Coronary artery (tissue), 2 donors: Measurements from ENCODE around the gene ATP5F1D.

ENCODE experiments used
- DNase-seq: peaks from one replicate; pipeline ENCODE4 v3.0.0-alpha.2; 2017; ENCODE audit warnings: low spot score
- H3K27ac ChIP-seq, 2 donors: fragments of 200-600 bp; sonication (generic); one replicate each; pipeline ENCODE4 v1.5.1; 2016 to 2019
- H3K4me3 ChIP-seq: fragments of 200-600 bp; sonication (generic); 2 replicates; pipeline ENCODE4 v1.5.1; 2016; ENCODE audit warnings: mild to moderate bottlenecking, moderate library complexity
- CTCF ChIP-seq: fragments of 200-600 bp; sonication (generic); IDR thresholded peaks from one replicate; pipeline ENCODE4 v1.5.1; 2019; ENCODE audit warnings: antibody characterized with exemption

ATP5F1D gene

GRCh38 chr19:1269065-1269477 is 27.5 kb downstream of the ATP5F1D start, which contains the start of gene CIRBP:
TSS of gene CIRBP (plus strand) at chr19:1269332. CDS start at chr19:1270934, 1,602 bp downstream.
- DNase-seq: peak; percentile 100
- no peak for TF ChIP-seq CTCF
- peak within 1 kb of the TSS; percentile 92 for H3K4me3 ChIP-seq
- peak within 1 kb of the TSS; percentile 99 to 100 for H3K27ac ChIP-seq

GRCh38 chr19:1269478-1270212 is 28.1 kb downstream of the ATP5F1D start:
- peak overlapping the region; percentile 99 to 100 for H3K27ac ChIP-seq
- peak overlapping the region; percentile 92 for H3K4me3 ChIP-seq
- no peak for TF ChIP-seq CTCF
- DNase-seq: peak; percentile 94

GRCh38 chr19:1270213-1270853 is 28.8 kb downstream of the ATP5F1D start:
- TF ChIP-seq CTCF: no peak
- no peak for DNase-seq
- Histone ChIP-seq H3K27ac (peak overlapping the region; percentile 99 to 100), H3K4me3 (peak overlapping the region; percentile 92)

GRCh38 chr19:1270854-1271527 is 29.4 kb downstream of the ATP5F1D start:
- Histone ChIP-seq H3K27ac (peak overlapping the region; percentile 99 to 100), H3K4me3 (peak overlapping the region; percentile 92)
- DNase-seq: no peak
- no peak for TF ChIP-seq CTCF

GRCh38 chr19:1271528-1272422 is 30.2 kb downstream of the ATP5F1D start:
- TF ChIP-seq CTCF: no peak
- Histone ChIP-seq H3K4me3 (peak overlapping the region; percentile 92), H3K27ac (peak overlapping the region; percentile 99 to 100)
- DNase-seq: no peak

GRCh38 chr19:1272423-1273262 is 31.1 kb downstream of the ATP5F1D start:
- Histone ChIP-seq H3K27ac (peak overlapping the region; percentile 99 to 100), H3K4me3 (peak overlapping the region; percentile 92)
- no peak for TF ChIP-seq CTCF
- no peak for DNase-seq
